Heart left ventricle (tissue), 13 donors: ENCODE measurements around the gene SFRP5.

ENCODE experiments used
- POLR2A ChIP-seq, 2 donors: fragments of 450-650 bp; IDR thresholded peaks; one replicate each; pipeline ENCODE4 v1.6.1; 2017; ENCODE audit warnings: antibody characterized with exemption in 2 of 2, mild to moderate bottlenecking in 2 of 2, moderate library complexity in 2 of 2
- TF ChIP-seq, protein P1 (sequence below), 12 donors: fragments of 200-600 bp; sonication (generic) in 4 of 12; IDR thresholded peaks; one replicate each; pipeline versions ENCODE4 v1.5.0 to v1.8.0; 2018 to 2022; ENCODE audit warnings: antibody characterized with exemption in 12 of 12, mild to moderate bottlenecking in 5 of 12
- donor health status: ischemic (EF 13 %, LVEDD 7.1; RV severe dilation, severe dysfunction).
- donor health status: DM: no; HTN: yes; CAD: no.
- donor health status: DM: no; HTN: no; CAD: no.
- donor health status: ischemic (EF 25% LVEDD 6.9; RV normal size, moderate dysfunction).
- donor health status: ischemic (EF 25% LVEDD 5.7; RV mildly dilated, moderate dysfunction).
- donor health status: ischemic (EF 35%, LVEDD 5.7; RV mildly dilated, moderate dysfunction).
- donor health status: nonischemic (EF 11% LVEDD 7.7; RV severe dilation, severe dysfunction).
- donor health status: DM: yes; HTN: yes; CAD: no.
- donor health status: PGD.
- donor health status: ischemic (EF 29% LVEDD 5.4; RV normal size, mild dysfunction).
- donor health status: nonischemic (EF 23%, LVEDD 6.1; RV moderate dilation, normal function).

DNA sequence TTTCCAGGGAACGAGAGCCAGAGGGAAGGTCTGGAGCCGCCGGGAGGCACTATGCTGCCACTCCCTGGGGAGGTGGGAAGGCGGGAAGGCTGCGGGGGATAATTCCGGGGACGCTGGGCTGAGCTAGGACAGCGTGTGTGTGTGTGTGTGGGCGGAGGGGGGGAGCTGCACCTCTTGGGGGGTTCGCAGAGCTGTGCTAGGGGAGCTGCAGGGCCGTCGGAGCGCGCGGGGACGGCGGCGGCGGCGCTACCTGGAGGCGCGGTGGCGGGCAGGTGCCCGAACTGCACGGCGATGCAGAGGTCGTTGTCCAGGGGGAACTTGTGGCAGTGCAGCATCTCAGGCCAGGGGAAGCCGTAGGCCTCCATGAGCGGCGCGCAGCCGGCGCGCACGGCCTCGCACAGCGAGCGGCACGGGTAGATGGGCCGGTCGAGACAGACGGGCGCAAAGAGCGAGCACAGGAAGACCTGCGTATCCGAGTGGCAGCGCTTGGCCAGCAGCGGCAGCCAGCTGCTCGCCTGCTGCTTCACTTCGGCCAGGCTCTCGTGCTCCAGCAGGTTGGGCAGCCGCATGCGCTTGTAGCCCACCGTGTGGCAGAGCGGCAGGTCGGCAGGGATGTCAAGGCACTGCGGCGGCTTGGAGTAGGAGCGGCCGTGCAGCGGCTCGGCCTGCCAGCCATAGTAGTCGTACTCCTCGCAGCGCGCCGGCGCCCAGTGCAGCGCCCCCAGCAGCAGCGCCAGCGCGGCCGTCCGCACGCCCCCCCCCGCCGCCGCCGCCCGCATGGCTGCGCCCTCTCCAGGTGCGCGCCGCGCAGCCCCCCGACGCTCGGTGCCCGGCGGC, 526 bp downstream of the SFRP5 start:
- TF ChIP-seq, protein P1, sequence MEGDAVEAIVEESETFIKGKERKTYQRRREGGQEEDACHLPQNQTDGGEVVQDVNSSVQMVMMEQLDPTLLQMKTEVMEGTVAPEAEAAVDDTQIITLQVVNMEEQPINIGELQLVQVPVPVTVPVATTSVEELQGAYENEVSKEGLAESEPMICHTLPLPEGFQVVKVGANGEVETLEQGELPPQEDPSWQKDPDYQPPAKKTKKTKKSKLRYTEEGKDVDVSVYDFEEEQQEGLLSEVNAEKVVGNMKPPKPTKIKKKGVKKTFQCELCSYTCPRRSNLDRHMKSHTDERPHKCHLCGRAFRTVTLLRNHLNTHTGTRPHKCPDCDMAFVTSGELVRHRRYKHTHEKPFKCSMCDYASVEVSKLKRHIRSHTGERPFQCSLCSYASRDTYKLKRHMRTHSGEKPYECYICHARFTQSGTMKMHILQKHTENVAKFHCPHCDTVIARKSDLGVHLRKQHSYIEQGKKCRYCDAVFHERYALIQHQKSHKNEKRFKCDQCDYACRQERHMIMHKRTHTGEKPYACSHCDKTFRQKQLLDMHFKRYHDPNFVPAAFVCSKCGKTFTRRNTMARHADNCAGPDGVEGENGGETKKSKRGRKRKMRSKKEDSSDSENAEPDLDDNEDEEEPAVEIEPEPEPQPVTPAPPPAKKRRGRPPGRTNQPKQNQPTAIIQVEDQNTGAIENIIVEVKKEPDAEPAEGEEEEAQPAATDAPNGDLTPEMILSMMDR (IDR thresholded peaks at IDR 0.05): no peak
- no peak for TF ChIP-seq POLR2A (IDR thresholded peaks at IDR 0.05)
